HCT116 (cell line): ENCODE measurements around the gene TEX2. TPM values are rescaled to one million over a fixed set of nuclear protein-coding genes. Genes with fewer than 3 reads are reported as not detected.

Experiments
- ATAC-seq: fragments of 200-7000 bp; cut with Tn5 transposase; 2 replicates; pipeline ENCODE4 v1.9.1; 2020; ENCODE audit warnings: mild to moderate bottlenecking, moderate library complexity
- BruUV-seq: library from RNA; stranded (reverse); fragments of 400-500 nt; replicated peaks from 2 replicates; lab custom pipeline; 2021; lab: Mats Ljungman, UMichigan
- CTCF ChIA-PET: fragments of 300-600 bp; sonication (Branson Sonifier 250); formaldehyde crosslinking; loops from one replicate; lab custom pipeline; 2021; ENCODE audit warnings: antibody characterized with exemption; lab: Charles Lee
- POLR2A ChIA-PET: fragments of 300-600, 350-600 bp; sonication (Branson Sonifier 250); formaldehyde crosslinking; loops from one replicate; lab custom pipeline; 2021; ENCODE audit warnings: antibody characterized with exemption; lab: Charles Lee
- RAD21 ChIA-PET, 2 experiments: fragments of 300-600 bp; sonication (Branson Sonifier 250); formaldehyde crosslinking; loops; one replicate each; lab custom pipeline; 2023; ENCODE audit warnings: low total read pairs in 2 of 2; ENCODE audit not compliant: uncharacterized antibody in 2 of 2, unreplicated experiment in 2 of 2, low non-redundant PET in 1 of 2; lab: Charles Lee
- DNase-seq: peaks from one replicate; pipeline ENCODE4 v3.0.0-alpha.2; 2010; ENCODE audit warnings: low read depth, low spot score
- H2AFZ ChIP-seq: fragments of 200-600 bp; shearing (Covaris generic), sonication (generic); 2 replicates; pipeline ENCODE4 v1.6.1; 2017; ENCODE audit warnings: low read depth, mixed run types, mixed read lengths, antibody characterized with exemption, low read length; ENCODE audit not compliant: poor library complexity, severe bottlenecking
- H3K27ac ChIP-seq: 2 replicates; pipeline ENCODE4 v1.5.1; 2012; ENCODE audit warnings: low read depth, low read length
- H3K27me3 ChIP-seq: fragments of 200-600 bp; sonication (generic); 2 replicates; pipeline ENCODE4 v1.6.1; 2016; ENCODE audit warnings: mixed run types, low read length, mixed read lengths; ENCODE audit not compliant: insufficient read depth
- H3K36me3 ChIP-seq, 2 experiments: fragments of 200-500 bp in 1 of 2; fragments of 200-600 bp in 1 of 2; sonication (Bioruptor generic) in 1 of 2; sonication (generic) in 1 of 2; 2 replicates each; pipeline versions ENCODE4 v1.5.1 to v1.6.1; 2014 to 2016; ENCODE audit warnings: low read length in 2 of 2, inconsistent platforms in 1 of 2, mixed read lengths in 1 of 2, mixed run types in 1 of 2; ENCODE audit not compliant: insufficient read depth in 2 of 2, control insufficient read depth in 1 of 2
- H3K4me1 ChIP-seq, 2 experiments: fragments of 200-600 bp in 1 of 2; sonication (generic) in 1 of 2; 2 replicates each; pipeline versions ENCODE4 v1.5.1 to v1.6.1; 2012 to 2017; ENCODE audit warnings: low read length in 2 of 2, inconsistent platforms in 1 of 2, mild to moderate bottlenecking in 1 of 2, mixed read lengths in 1 of 2, mixed run types in 1 of 2, moderate library complexity in 1 of 2; ENCODE audit not compliant: insufficient read depth in 2 of 2, control insufficient read depth in 1 of 2
- H3K4me2 ChIP-seq: fragments of 200-600 bp; sonication (generic); 2 replicates; pipeline ENCODE4 v1.6.1; 2017; ENCODE audit warnings: mixed run types, low read length, mixed read lengths
- H3K4me3 ChIP-seq, 2 experiments: fragments of 200-600 bp in 1 of 2; sonication (generic) in 1 of 2; replicated peaks in 1 of 2; 2 replicates each; pipeline ENCODE4 v1.5.1; 2011 to 2016; ENCODE audit warnings: low read length in 2 of 2, control low read depth in 1 of 2, low read depth in 1 of 2, mild to moderate bottlenecking in 1 of 2, mixed read lengths in 1 of 2, mixed run types in 1 of 2
- H3K79me2 ChIP-seq: fragments of 200-600 bp; sonication (generic); 2 replicates; pipeline ENCODE4 v1.6.1; 2017; ENCODE audit warnings: mild to moderate bottlenecking, mixed run types, low read length, moderate library complexity, mixed read lengths; ENCODE audit not compliant: insufficient read depth
- H3K9ac ChIP-seq: fragments of 200-600 bp; sonication (generic); 2 replicates; pipeline ENCODE4 v1.6.1; 2016; ENCODE audit warnings: low read length, mixed read lengths
- H3K9me2 ChIP-seq: fragments of 200-600 bp; sonication (generic), shearing (Covaris generic); 2 replicates; pipeline ENCODE4 v1.6.1; 2017; ENCODE audit warnings: mixed run types, mild to moderate bottlenecking, moderate library complexity; ENCODE audit not compliant: insufficient read depth
- H3K9me3 ChIP-seq, 2 experiments: fragments of 200-500 bp in 1 of 2; fragments of 200-600 bp in 1 of 2; sonication (Bioruptor generic) in 1 of 2; sonication (generic) in 1 of 2; 2 replicates each; pipeline ENCODE4 v1.6.1; 2014 to 2017; ENCODE audit warnings: low read length in 2 of 2, mixed read lengths in 2 of 2, inconsistent platforms in 1 of 2, low read depth in 1 of 2, mild to moderate bottlenecking in 1 of 2, mixed run types in 1 of 2, moderate library complexity in 1 of 2; ENCODE audit not compliant: control insufficient read depth in 1 of 2, insufficient read depth in 1 of 2
- H4K20me1 ChIP-seq: fragments of 200-600 bp; sonication (generic), shearing (Covaris generic); 2 replicates; pipeline ENCODE4 v1.6.1; 2017; ENCODE audit warnings: mixed run types, mild to moderate bottlenecking, moderate library complexity; ENCODE audit not compliant: insufficient read depth
- ATF3 ChIP-seq: IDR thresholded peaks from 2 replicates; pipeline ENCODE4 v1.6.1; 2012
- CBX3 ChIP-seq: IDR thresholded peaks from 2 replicates; pipeline ENCODE4 v1.6.1; 2012; ENCODE audit warnings: low read depth
- CEBPB ChIP-seq: IDR thresholded peaks from 2 replicates; pipeline ENCODE4 v1.6.1; 2012; ENCODE audit warnings: low read depth
- CTCF ChIP-seq, 3 experiments: fragments of 200-600 bp in 1 of 3; sonication (generic) in 1 of 3; IDR thresholded peaks in 2 of 3; conservative IDR thresholded peaks in 1 of 3; 2 replicates each; pipeline ENCODE4 v1.5.1; 2012 to 2017; ENCODE audit warnings: low read depth in 2 of 3, low read length in 2 of 3, antibody characterized with exemption in 1 of 3, borderline replicate concordance in 1 of 3, control low read depth in 1 of 3, mild to moderate bottlenecking in 1 of 3, mixed read lengths in 1 of 3, mixed run types in 1 of 3, moderate library complexity in 1 of 3; ENCODE audit not compliant: insufficient read depth in 1 of 3
- ELF1 ChIP-seq: IDR thresholded peaks from 2 replicates; pipeline ENCODE4 v1.6.1; 2012; ENCODE audit warnings: low read depth, borderline replicate concordance
- RAD21 ChIP-seq: IDR thresholded peaks from 2 replicates; pipeline ENCODE4 v1.6.1; 2012; ENCODE audit warnings: low read depth, mild to moderate bottlenecking
- TCF7L2 ChIP-seq: IDR thresholded peaks from 2 replicates; pipeline ENCODE4 v1.7.0; 2011; ENCODE audit warnings: borderline replicate concordance, inconsistent platforms; ENCODE audit not compliant: insufficient read depth, insufficient read length; ENCODE audit errors: extremely low read depth
- intact Hi-C: fragments of 100-400 bp; cut with micrococcal nuclease; formaldehyde crosslinking; loops from 2 replicates; pipeline ENCODE4 v1.10.0; 2022
- total RNA-seq: library from RNA; stranded (reverse); gene quantifications from one replicate; pipeline ENCODE4 v1.2.1, GENCODE V29; 2021; ENCODE audit not compliant: unreplicated experiment

TEX2 gene
- total RNA-seq, 1 experiment from 2014 or later, result 24.6 TPM

GRCh38 chr17:64269687-64270649, 6.9 kb upstream of the TEX2 start:
- no peaks in the 10 kb centered on the region for H3K36me3 ChIP-seq
- ChIA-PET POLR2A (no interaction called here), CTCF (interaction anchor here (1.4 to 1.5 kb wide), 2 partner anchors 12 to 136 kb away, joined by 3 to 4 read pairs; no protein-coding TSS in a partner anchor), RAD21 (no interaction called here)
- H3K4me3 ChIP-seq, result no peak overlapping the region
- no peaks in the 10 kb centered on the region for H3K79me2 ChIP-seq
- H3K4me2 ChIP-seq, result no peak overlapping the region
- intact Hi-C loops, result no loop called here
- DNase-seq, result no peak
- no peak overlapping the region for H3K27ac ChIP-seq
- no peak for ATAC-seq
- H2AFZ ChIP-seq, result no peak overlapping the region
- H3K9me2 ChIP-seq, result no peaks in the 10 kb centered on the region
- no peaks in the 10 kb centered on the region; a peak in 1 of 4 replicates for H3K4me1 ChIP-seq
- TF ChIP-seq TCF7L2 (no peak), CTCF (IDR thresholded peaks at IDR 0.05 in 2 of 3, conservative IDR thresholded peaks at IDR 0.05 in 1 of 3; ENCODE audit: borderline replicate concordance in 1 of 3, insufficient read depth in 1 of 3, low read depth in 2 of 3, low read length in 2 of 3) (no peak), ATF3 (no peak), CBX3 (no peak), RAD21 (no peak), CEBPB (no peak), ELF1 (no peak)
- no peaks in the 10 kb centered on the region for H4K20me1 ChIP-seq
- no TSS peak for BruUV-seq
- H3K9ac ChIP-seq, result no peak overlapping the region
- peaks cover 0 to 9% of the 10 kb centered on the region in 2 experiments; a peak in 1 of 4 replicates for H3K9me3 ChIP-seq
- 0 out of 2 replicates have a peak, but pooled peaks cover 3% of the 10 kb centered on the region for H3K27me3 ChIP-seq
